Ovary (tissue), 9 donors: ENCODE measurements around the gene CLDND2. TPM values are rescaled to one million over a fixed set of nuclear protein-coding genes. Genes with fewer than 3 reads are reported as not detected.

Experiments used
- DNase-seq, 5 donors: peaks; one replicate each; pipeline ENCODE4 v3.0.0-alpha.2; 2019 to 2020
- H3K27ac ChIP-seq, 2 donors: fragments of 200-600 bp; one replicate each; pipeline versions ENCODE4 v1.5.1 to v1.8.0; 2019 to 2022
- H3K27me3 ChIP-seq: fragments of 200-600 bp; one replicate; pipeline ENCODE4 v1.8.0; 2022
- H3K36me3 ChIP-seq: fragments of 200-600 bp; sonication (generic); one replicate; pipeline ENCODE4 v1.5.1; 2019
- H3K4me1 ChIP-seq: one replicate; pipeline ENCODE4 v1.8.1; 2013; ENCODE audit warnings: mild to moderate bottlenecking, moderate library complexity; ENCODE audit not compliant: insufficient read depth
- H3K4me3 ChIP-seq: fragments of 200-600 bp; sonication (generic); one replicate; pipeline ENCODE4 v1.5.1; 2017
- H3K9me3 ChIP-seq, 2 donors: fragments of 200-600 bp in 1 of 2; sonication (generic) in 1 of 2; one replicate each; pipeline versions ENCODE4 v1.5.1 to v1.8.1; 2013 to 2019; ENCODE audit warnings: mild to moderate bottlenecking in 1 of 2, moderate library complexity in 1 of 2
- CTCF ChIP-seq, 3 donors: fragments of 450-650 bp in 2 of 3; fragments of 200-600 bp in 1 of 3; IDR thresholded peaks; one replicate each; pipeline versions ENCODE4 v1.5.1 to v1.8.0; 2016 to 2022; ENCODE audit warnings: antibody characterized with exemption in 3 of 3, mild to moderate bottlenecking in 1 of 3
- EP300 ChIP-seq: sonication (generic); formaldehyde crosslinking; IDR thresholded peaks from one replicate; pipeline ENCODE4 v1.6.1; 2017; ENCODE audit warnings: antibody characterized with exemption
- POLR2A ChIP-seq: fragments of 450-650 bp; IDR thresholded peaks from one replicate; pipeline ENCODE4 v1.6.1; 2017; ENCODE audit warnings: antibody characterized with exemption, mild to moderate bottlenecking, moderate library complexity
- WGBS, 3 donors: extraction: QIAGEN DNeasy Blood & Tissue Kit in 1 of 3; methylation state at CpG; one replicate each; pipeline versions ENCODE4 v1.1.5 to v1.1.7; 2013 to 2017; 5-methylcytosine and 5-hydroxymethylcytosine counted together
- intact Hi-C, 4 donors: fragments of 100-400 bp; cut with DNase I; formaldehyde crosslinking; loops; one replicate each; pipeline versions ENCODE4 v1.11.0 to v1.15.1; 2022 to 2023
- polyA plus RNA-seq, 2 donors: library from polyadenylated mRNA; stranded (reverse); fragments of 200-250 nt in 1 of 2; fragments of 350-450 nt in 1 of 2; fragmentation: Illumina TruSeq in 1 of 2; extraction: RNeasy Lipid Tissue Mini Kit (QIAGEN cat#74804) in 1 of 2; gene quantifications; one replicate each; pipeline ENCODE4 v1.2.3, GENCODE V29; 2013 to 2014
- total RNA-seq, 7 donors: library from RNA; depleted of rRNA in 2 of 7; stranded (reverse); fragments of >200 nt in 2 of 7; fragmentation: NEBNext Ultra II Directional in 3 of 7; extraction: Animal tissue kit (Norgen Biotek cat#: 25700) in 3 of 7; gene quantifications; one replicate each; pipeline versions ENCODE4 v1.1.0 to v1.2.4, GENCODE V29; 2016 to 2023
- donor health status: DM: no; HTN: no; CAD: no; lungs with moderate emphysema.
- donor health status: DM: no; HTN: no; CAD: no.
- donor health status: Bipolar disorder and iron deficiency.
- donor health status: DM: yes; HTN: yes; CAD: no.
- donor health status: DM: no; HTN: no; CAD: no.
- donor health status: DM: yes; HTN: yes; CAD: no.

CLDND2 gene
- total and polyA plus RNA-seq, 9 donors: 0.59 to 1.9 (median 1.4) TPM; not detected in 4

- WGBS, 3 donors: 58 to 67% (median 67%) methylated on average over 12 of the region's 12 CpGs
- Histone ChIP-seq H3K36me3 (no peaks in the 10 kb centered on the region), H3K4me1 (no peaks in the 10 kb centered on the region), H3K27me3 (no peaks in the 10 kb centered on the region), H3K4me3 (no peak overlapping the region), H3K27ac (no peak overlapping the region), H3K9me3 (no peaks in the 10 kb centered on the region)
- no peak for TF ChIP-seq EP300
- TF ChIP-seq POLR2A: no peak
- TF ChIP-seq CTCF (IDR thresholded peaks at IDR 0.05): no peak
- DNase-seq: no peak
- intact Hi-C loops: no loop called here
Measured at GRCh38 chr19:51354103-51354741, 14.6 kb downstream of the CLDND2 start.

GRCh38 chr19:51352783-51353360, 15.9 kb downstream of the CLDND2 start:
- Histone ChIP-seq H3K4me1 (no peaks in the 10 kb centered on the region), H3K4me3 (no peak overlapping the region), H3K27me3 (no peaks in the 10 kb centered on the region), H3K9me3 (no peaks in the 10 kb centered on the region), H3K27ac (no peak overlapping the region), H3K36me3 (no peaks in the 10 kb centered on the region)
- intact Hi-C loops: no loop called here
- 92 to 93% (median 93%) methylated on average over 16 of the region's 16 CpGs for WGBS, 3 donors
- TF ChIP-seq EP300 (no peak), POLR2A (no peak), CTCF (IDR thresholded peaks at IDR 0.05) (no peak)
- DNase-seq: no peak

GRCh38 chr19:51351266-51351990, 17.4 kb downstream of the CLDND2 start:
- intact Hi-C loops: no loop called here
- 93 to 98% (median 96%) methylated on average over 11 of the region's 11 CpGs for WGBS, 3 donors
- H3K27me3 ChIP-seq: no peaks in the 10 kb centered on the region

More at GRCh38 chr19:51351266-51351990, 17.4 kb downstream of the CLDND2 start:
- Histone ChIP-seq H3K27ac (no peak overlapping the region), H3K9me3 (no peaks in the 10 kb centered on the region), H3K36me3 (no peaks in the 10 kb centered on the region), H3K4me1 (no peaks in the 10 kb centered on the region), H3K4me3 (no peak overlapping the region)
- no peak for DNase-seq
- TF ChIP-seq POLR2A (no peak), CTCF (IDR thresholded peaks at IDR 0.05) (no peak), EP300 (no peak)
